SU-DHL-6 (cell line): ENCODE results near the gene MOGAT3.

Experiments
- H2AFZ ChIP-seq: fragments of 200-600 bp; sonication (generic); 2 replicates; pipeline ENCODE4 v1.6.1; 2014; ENCODE audit warnings: low read depth, mild to moderate bottlenecking, moderate library complexity, mixed read lengths, antibody characterized with exemption, low read length; ENCODE audit not compliant: severe bottlenecking
- H3F3A ChIP-seq: fragments of 200-600 bp; shearing (Covaris generic); 2 replicates; pipeline ENCODE4 v1.6.0; 2016; ENCODE audit warnings: antibody characterized with exemption, mild to moderate bottlenecking; ENCODE audit not compliant: insufficient read depth
- H3K27ac ChIP-seq: fragments of 200-600 bp; sonication (generic); 2 replicates; pipeline ENCODE4 v1.5.1; 2016; ENCODE audit warnings: low read depth, mild to moderate bottlenecking, low read length, moderate library complexity, mixed read lengths
- H3K27me3 ChIP-seq: fragments of 200-600 bp; sonication (generic), shearing (Covaris generic); 2 replicates; pipeline ENCODE4 v1.6.0; 2014; ENCODE audit warnings: mild to moderate bottlenecking, low read length
- H3K36me3 ChIP-seq: fragments of 200-600 bp; sonication (generic); 2 replicates; pipeline ENCODE4 v1.6.1; 2014; ENCODE audit warnings: mild to moderate bottlenecking, low read length, mixed read lengths
- H3K4me2 ChIP-seq: fragments of 300-600, 200-600 bp; shearing (Covaris generic), sonication (generic); 2 replicates; pipeline ENCODE4 v1.6.0; 2014; ENCODE audit warnings: low read length, low read depth, mild to moderate bottlenecking; ENCODE audit not compliant: poor library complexity, severe bottlenecking
- H3K4me3 ChIP-seq: fragments of 200-600 bp; sonication (generic); 2 replicates; pipeline ENCODE4 v1.5.1; 2014; ENCODE audit warnings: antibody characterized with exemption, low read length, mild to moderate bottlenecking, mixed read lengths; ENCODE audit not compliant: insufficient read depth, poor library complexity, severe bottlenecking
- H3K79me2 ChIP-seq: fragments of 200-600 bp; sonication (generic); 2 replicates; pipeline ENCODE4 v1.6.1; 2014; ENCODE audit warnings: mild to moderate bottlenecking, low read length, moderate library complexity; ENCODE audit not compliant: insufficient read depth
- H3K9ac ChIP-seq: fragments of 200-600 bp; sonication (generic); 2 replicates; pipeline ENCODE4 v1.7.0; 2014; ENCODE audit warnings: mild to moderate bottlenecking, low read length
- H3K9me2 ChIP-seq: fragments of 200-600 bp; sonication (generic); replicated peaks from 2 replicates; pipeline ENCODE4 v1.6.1; 2014; ENCODE audit warnings: low read length; ENCODE audit not compliant: insufficient read depth
- H3K9me3 ChIP-seq: fragments of 200-600 bp; sonication (generic); 2 replicates; pipeline ENCODE4 v1.6.1; 2014; ENCODE audit warnings: low read length, mixed read lengths; ENCODE audit not compliant: insufficient read depth
- H4K20me1 ChIP-seq: fragments of 200-600 bp; sonication (generic); 2 replicates; pipeline ENCODE4 v1.6.1; 2014; ENCODE audit warnings: low read depth, mild to moderate bottlenecking, antibody characterized with exemption, low read length, moderate library complexity, mixed read lengths
- EZH2phosphoT487 ChIP-seq: fragments of 200-600 bp; sonication (generic), shearing (Covaris generic); conservative IDR thresholded peaks from 2 replicates; pipeline ENCODE4 v1.6.1; 2018; ENCODE audit warnings: mild to moderate bottlenecking, antibody characterized with exemption, low read length, moderate library complexity, mixed read lengths
- TF ChIP-seq, protein P1 (sequence below): fragments of 200-600 bp; sonication (generic); IDR thresholded peaks from one replicate; pipeline ENCODE4 v1.5.1; 2017; ENCODE audit warnings: antibody characterized with exemption, mild to moderate bottlenecking, low read length, moderate library complexity; ENCODE audit not compliant: insufficient read depth, poor library complexity, severe bottlenecking

Gene MOGAT3

DNA sequence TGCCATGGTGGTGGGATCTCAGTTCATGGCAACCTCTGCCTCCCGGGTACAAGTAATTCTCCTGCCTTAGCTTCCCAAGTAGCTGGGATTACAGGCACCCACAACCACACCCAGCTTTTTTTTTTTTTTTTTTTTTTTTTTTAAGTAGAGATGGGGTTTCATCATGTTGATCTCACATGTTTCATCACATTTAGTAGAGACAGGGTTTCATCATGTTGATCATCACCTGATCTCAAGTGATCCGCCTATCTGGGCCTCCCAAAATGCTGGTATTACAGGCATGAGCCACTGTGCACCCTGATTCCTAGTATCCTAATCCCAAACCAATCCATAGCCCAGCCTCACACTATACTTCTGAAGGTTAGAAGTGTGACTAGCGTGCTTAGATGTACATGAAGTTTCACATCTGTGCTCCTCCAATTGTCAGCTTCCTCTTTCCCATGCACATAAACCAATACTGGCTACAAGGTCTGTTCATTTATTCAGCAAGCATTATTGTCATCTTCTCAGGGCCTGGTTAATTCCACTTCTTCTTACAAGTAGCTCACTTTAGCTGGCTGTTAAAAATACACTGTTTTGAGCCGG is 13.9 kb downstream of the MOGAT3 start:
- no peak overlapping the region for H3K9ac ChIP-seq
- H3K27ac ChIP-seq: no peak overlapping the region
- H3K4me3 ChIP-seq: no peak overlapping the region
- H4K20me1 ChIP-seq: no peaks in the 10 kb centered on the region
- H3K79me2 ChIP-seq: no peaks in the 10 kb centered on the region
- H3K4me2 ChIP-seq: no peak overlapping the region
- H3K36me3 ChIP-seq: no peaks in the 10 kb centered on the region
- H3K9me3 ChIP-seq: no peaks in the 10 kb centered on the region
- TF ChIP-seq, protein P1, sequence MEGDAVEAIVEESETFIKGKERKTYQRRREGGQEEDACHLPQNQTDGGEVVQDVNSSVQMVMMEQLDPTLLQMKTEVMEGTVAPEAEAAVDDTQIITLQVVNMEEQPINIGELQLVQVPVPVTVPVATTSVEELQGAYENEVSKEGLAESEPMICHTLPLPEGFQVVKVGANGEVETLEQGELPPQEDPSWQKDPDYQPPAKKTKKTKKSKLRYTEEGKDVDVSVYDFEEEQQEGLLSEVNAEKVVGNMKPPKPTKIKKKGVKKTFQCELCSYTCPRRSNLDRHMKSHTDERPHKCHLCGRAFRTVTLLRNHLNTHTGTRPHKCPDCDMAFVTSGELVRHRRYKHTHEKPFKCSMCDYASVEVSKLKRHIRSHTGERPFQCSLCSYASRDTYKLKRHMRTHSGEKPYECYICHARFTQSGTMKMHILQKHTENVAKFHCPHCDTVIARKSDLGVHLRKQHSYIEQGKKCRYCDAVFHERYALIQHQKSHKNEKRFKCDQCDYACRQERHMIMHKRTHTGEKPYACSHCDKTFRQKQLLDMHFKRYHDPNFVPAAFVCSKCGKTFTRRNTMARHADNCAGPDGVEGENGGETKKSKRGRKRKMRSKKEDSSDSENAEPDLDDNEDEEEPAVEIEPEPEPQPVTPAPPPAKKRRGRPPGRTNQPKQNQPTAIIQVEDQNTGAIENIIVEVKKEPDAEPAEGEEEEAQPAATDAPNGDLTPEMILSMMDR: no peak
- TF ChIP-seq EZH2phosphoT487: no peak
- no peaks in the 10 kb centered on the region for H3F3A ChIP-seq
- H3K9me2 ChIP-seq: no peaks in the 10 kb centered on the region
- H2AFZ ChIP-seq: no peak overlapping the region
- H3K27me3 ChIP-seq: no peaks in the 10 kb centered on the region

DNA sequence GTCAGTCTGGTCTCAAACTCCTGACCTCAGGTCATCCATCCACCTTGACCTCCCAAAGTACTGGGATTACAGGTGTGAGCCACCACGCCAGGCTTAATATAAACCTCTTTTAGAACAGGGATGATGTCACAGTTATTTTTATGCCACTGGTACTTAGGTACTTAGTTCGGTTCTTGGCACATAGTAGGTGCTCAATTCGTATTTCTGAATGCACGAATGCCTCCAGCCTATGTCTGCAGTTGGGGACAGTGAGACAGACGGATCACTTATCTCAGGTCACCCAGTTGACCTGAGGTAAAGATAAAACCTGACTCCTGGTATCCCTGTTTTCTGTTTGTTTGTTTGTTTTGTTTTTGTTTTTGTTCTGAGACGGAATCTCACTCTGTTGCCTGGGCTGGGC is 14.6 kb downstream of the MOGAT3 start:
- Histone ChIP-seq H3K4me2 (no peak overlapping the region), H3K4me3 (no peak overlapping the region), H3K9ac (no peak overlapping the region), H3F3A (no peaks in the 10 kb centered on the region), H3K36me3 (no peaks in the 10 kb centered on the region), H3K27me3 (no peaks in the 10 kb centered on the region), H3K9me3 (no peaks in the 10 kb centered on the region), H3K9me2 (no peaks in the 10 kb centered on the region), H4K20me1 (no peaks in the 10 kb centered on the region), H2AFZ (no peak overlapping the region), H3K27ac (no peak overlapping the region), H3K79me2 (no peaks in the 10 kb centered on the region)
- TF ChIP-seq EZH2phosphoT487: no peak
- TF ChIP-seq, protein P1: no peak

DNA sequence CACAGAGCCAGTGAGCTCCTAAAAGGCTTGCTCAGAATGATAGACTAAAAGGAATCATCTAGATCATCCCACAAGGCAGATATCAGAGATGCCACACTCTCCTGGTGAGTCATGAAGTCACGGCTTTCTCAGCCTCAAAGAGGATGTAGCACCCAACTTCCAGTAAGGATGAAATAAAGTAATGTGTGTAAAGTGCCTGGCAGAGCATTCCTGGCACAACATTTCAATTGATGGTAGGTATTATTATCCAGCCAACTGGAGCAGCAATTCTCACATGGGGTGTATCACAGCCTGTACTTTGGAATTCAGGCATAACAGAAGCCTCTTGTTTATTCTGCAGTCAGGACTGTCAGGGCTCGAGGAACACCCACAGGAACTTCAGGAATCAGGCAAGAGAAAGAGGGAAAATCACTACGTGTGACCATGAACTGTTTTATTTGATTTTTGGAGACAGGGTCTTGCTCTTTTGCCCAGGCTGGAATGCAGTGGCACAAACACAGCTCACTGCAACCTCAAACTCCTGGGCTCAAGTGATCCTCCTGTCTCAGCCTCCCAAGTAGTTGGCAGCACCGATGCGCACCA is 15.5 kb downstream of the MOGAT3 start:
- Histone ChIP-seq H3K36me3 (no peaks in the 10 kb centered on the region), H2AFZ (no peak overlapping the region), H4K20me1 (no peaks in the 10 kb centered on the region), H3K4me2 (no peak overlapping the region), H3K4me3 (no peak overlapping the region), H3K79me2 (no peaks in the 10 kb centered on the region), H3K9ac (no peak overlapping the region), H3K9me2 (no peaks in the 10 kb centered on the region), H3F3A (no peaks in the 10 kb centered on the region), H3K9me3 (no peaks in the 10 kb centered on the region), H3K27ac (no peak overlapping the region), H3K27me3 (no peaks in the 10 kb centered on the region)
- TF ChIP-seq, protein P1: no peak
- TF ChIP-seq EZH2phosphoT487: no peak
